HG03045 (cell line): ENCODE results near the gene RSPH3.
"Not testable (repeated sequence)": the region's sequence is repeated elsewhere in the genome, so short reads cannot be mapped to it uniquely, and the experiment has no call there.

Experiments used
- ATAC-seq: cut with Tn5 transposase; IDR thresholded peaks from one replicate; pipeline ENCODE4 v1.9.1; 2021; ENCODE audit warnings: mild to moderate bottlenecking, moderate library complexity; ENCODE audit not compliant: unreplicated experiment

RSPH3 gene

DNA sequence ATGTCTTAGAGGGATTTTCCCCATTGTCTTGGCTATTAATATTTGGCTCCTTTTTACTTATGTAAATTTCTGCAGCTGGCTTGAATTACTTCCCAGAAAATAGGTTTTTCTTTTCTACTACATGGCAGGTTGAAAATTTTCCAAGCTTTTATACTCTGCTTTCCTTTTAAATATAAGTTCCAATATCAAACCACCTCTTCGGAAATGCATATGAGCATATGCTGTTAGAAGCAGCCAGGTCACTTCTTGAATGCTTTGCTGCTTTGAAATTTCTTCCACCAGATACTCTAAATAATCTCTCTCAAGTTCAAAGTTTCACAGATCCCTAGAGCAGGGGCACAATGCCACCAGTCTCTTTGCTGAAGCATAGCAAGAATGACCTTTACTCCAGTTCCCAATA lies 25.2 kb upstream of the RSPH3 start:
- ATAC-seq, result not testable (repeated sequence)

DNA sequence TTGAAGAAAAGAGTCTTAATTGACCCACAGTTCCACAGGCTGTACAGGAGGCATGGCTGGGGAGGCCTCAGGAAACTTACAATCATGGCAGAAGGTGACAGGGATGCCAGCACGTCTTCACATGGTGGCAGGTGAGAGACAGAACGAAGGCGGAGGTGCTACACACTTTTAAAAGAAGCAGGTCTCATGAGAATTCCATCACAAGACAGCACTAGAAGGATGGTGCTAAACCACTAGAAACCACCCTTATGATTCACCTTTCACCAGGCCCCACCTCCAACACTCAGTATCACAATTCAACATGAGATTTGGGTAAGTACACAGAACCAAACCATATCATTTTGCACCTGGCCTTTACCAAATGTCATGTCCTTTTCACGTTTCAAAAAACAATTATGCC lies 23.9 kb upstream of the RSPH3 start:
- no peak for ATAC-seq

DNA sequence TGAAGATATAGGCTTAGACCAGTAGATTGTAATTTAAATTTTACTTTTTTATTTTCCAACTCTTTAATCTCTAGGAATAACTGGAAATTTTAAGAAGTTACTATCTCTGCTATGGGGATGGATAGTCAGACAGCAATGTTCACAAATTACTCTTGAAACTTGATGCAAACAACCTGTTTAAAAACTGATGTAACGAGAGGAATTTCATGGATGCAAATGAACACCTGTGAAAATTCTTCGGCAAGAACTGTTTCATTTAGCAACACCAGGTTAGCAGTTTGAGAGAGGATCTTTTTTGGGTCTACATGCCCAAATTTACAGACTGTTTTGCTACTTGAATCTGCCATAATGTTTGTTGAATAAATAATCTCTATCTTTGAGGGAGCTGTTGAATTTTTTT lies 20.0 kb upstream of the RSPH3 start:
- no peak for ATAC-seq

DNA sequence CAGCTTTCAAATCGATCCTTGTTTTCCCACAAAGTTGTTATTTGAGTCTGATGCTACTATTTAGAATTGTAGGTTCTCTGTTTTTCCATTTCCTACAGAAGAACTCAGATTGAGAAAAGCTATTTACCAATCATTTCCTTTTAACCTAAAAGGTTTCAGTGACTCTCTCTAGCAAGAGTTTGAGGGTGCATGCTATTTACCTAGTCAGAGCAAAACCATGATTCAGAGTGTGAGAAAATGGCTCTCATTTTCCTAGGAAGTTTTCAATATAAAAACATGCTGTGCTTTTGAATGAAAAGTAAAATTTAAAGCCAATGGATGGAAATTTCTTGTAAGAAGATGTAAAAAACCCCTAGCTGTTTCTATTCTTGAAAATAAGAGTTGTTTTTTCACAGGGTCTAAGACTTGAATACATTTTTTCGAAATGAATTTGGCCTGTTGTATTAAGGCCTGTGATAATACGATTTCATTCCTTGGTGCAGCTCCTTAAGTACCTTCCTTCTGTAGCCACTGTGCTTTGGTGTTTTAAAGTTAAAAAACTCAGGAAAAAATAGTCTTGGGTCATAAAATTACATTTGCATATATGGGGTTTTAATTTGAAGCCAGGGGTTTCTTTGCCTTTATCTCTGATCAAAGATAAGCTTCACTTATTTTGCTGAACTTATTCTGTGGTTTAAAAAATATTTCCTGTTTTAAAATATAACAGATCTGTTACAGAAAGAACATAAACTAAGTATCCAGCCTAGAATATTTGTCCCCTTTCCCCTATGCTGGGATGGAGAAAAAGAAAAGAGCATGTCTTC lies 18.0 kb upstream of the RSPH3 start:
- no peak for ATAC-seq

DNA sequence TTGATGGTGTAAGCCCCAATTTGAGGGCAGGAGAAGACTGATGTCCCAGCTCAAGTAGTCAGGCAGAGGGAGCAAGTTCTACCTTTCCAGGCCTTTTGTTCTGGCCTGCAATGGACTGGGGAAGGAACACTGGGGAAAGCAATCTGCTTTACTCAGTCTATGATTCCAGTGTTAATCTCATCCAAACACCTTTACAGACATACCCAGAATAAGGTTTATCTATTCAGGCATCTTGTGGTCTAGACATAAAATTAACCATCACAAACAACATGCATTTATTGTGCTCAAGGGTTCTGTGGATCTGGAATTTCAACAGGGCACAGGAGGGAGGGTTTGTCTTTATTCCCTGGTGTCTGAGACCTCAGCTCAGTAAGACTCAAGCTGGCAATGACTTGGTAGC lies 14.4 kb upstream of the RSPH3 start:
- no peak for ATAC-seq

DNA sequence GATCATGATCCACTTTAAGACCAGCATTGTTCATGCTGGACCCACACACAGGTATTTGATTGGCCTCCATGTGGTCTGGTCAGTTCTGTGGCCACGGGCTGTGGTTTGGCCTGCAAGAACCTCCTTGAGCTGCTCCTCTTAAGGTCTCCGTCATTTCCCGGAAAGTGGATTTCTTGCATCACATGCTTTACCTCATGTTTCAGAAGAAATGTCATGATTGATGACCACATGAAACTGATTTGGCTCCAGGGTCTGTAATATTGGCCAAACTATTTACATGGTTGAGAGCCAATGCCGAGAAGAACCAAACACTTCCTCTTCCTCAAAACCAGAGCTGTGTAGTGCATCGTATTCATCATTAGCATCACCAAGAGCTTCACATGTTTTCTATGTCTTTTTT lies 13.2 kb upstream of the RSPH3 start:
- no peak for ATAC-seq

DNA sequence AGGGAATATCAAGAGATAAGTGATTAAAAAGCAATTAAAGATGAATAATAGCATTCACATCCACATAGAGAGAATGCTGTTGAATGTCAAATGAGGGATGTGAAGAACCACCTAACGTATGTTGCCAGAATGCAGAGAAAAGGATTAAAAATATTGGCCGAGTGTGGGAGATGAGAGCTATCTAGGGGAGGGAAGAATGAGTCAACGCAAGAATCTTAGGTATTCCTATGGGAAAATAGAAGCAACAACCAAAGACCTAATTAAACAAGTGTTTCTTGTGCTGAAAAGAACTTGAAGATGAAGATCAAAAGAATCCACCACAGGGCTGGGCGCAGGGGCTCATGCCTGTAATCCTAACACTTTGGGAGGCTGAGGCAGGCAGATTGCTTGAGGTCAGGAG lies 12.2 kb upstream of the RSPH3 start:
- no peak for ATAC-seq

DNA sequence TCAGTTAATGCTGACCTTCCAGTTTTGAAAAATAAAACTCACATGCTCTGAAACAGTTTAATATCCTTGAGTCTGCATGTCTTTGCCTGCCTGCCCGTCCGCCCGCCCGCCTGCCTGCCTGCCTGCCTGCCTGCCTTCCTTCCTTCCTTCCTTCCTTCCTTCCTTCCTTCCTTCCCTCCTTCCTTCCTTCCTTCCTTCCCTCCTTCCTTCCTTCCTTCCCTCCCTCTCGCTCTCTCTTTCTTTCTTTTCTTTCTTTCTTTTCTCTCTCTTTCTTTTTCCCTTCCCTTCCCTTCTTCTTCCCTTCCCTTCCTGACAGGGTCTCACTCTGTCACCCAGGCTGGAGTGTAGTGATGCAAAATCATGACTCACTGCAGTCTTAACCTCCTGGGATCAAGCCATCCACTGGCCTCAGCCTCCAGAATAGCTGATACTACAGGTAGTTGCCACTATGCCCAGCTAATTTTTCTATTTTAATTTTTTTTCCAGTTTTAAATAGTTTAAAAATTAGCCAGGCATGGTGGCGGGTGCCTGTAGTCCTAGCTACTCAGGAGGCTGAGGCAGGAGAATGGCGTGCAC lies 10.1 kb upstream of the RSPH3 start:
- ATAC-seq, result not testable (repeated sequence)

DNA sequence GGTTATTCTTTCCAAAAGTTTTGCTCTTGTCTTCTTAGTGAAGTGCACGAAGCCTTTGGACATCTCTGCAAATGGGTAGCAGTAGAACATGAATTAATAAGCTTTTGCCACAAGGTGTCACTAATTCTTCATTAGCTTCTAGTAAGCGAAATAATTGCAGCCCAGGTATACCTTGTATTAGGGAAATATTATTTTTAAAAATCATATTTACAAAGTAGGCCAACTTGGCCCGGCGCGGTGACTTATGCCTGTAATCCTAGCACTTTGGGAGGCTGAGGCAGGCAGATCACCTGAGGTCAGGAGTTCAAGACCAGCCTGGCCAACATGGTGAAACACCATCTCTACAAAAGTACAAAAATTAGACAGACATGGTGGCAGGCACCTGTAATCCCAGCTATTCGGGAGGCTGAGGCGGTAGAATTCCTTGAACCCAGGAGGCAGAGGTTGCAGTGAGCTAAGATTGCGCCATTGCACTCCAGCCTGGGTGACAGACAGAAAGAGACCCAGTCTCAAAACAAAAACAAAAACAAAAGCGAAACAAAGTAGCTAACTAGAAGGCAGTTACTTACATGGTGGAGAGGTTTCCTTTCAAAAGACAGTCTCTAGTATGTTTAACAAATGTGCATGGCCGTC lies 8.8 kb upstream of the RSPH3 start:
- ATAC-seq, result peak; percentile 47

DNA sequence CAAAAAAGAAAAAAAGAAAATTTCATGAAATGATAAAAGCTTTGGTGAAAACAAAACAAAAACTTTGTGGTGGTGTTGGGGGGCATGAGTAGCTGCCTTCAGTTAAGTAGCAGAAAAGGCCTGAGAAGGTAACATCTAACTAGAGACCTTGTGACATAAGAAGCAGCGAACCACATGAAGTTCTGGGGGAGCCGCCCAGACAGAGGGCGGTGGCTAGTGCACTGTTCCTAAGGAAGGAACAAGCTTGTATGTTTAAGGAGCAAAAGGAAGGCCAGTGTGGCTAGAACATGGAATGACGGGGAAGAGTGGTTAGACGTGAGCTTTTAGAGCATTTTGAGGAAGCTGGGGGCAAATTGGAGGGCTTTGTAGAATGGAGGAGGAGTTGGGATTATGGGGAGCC lies 7.5 kb upstream of the RSPH3 start:
- ATAC-seq, result no peak

DNA sequence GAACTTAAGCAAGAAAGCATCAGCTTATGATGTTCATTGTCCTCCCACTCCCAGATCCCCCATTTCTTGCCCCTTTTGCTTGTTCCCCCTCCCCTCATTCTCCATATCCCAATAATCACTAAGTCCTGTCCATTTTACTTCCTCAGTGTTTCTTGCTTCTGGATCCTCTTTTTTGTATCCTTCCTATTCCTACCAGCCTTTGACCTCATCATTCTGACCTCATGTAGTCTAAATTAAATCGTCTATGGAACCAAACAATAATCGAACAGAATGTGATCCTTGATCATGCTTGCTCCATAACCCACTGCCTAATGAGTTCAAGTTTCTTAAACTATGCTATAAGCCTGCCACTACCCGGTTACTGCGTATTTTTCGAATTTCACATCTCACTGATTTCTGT lies 5.4 kb upstream of the RSPH3 start:
- no peak for ATAC-seq

DNA sequence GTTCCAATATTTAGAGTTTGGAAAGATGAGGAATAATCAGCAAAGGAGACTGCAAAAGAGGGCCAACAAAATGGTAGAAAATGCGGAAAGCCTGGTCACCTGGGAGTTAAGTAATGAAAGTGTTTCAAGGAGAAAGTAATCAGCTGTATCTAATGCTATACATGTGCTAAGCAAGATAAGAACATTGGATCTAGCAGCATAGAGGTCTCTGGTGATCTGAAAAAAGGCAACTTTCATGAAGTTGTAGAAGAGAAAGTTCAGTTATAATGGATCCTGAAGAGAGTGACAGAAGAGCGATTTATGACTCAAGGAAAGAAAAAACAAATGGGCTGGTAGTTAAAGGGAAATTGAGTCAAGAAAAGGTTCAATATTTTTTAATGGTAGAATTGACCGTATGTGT lies 4.6 kb upstream of the RSPH3 start:
- ATAC-seq, result no peak

DNA sequence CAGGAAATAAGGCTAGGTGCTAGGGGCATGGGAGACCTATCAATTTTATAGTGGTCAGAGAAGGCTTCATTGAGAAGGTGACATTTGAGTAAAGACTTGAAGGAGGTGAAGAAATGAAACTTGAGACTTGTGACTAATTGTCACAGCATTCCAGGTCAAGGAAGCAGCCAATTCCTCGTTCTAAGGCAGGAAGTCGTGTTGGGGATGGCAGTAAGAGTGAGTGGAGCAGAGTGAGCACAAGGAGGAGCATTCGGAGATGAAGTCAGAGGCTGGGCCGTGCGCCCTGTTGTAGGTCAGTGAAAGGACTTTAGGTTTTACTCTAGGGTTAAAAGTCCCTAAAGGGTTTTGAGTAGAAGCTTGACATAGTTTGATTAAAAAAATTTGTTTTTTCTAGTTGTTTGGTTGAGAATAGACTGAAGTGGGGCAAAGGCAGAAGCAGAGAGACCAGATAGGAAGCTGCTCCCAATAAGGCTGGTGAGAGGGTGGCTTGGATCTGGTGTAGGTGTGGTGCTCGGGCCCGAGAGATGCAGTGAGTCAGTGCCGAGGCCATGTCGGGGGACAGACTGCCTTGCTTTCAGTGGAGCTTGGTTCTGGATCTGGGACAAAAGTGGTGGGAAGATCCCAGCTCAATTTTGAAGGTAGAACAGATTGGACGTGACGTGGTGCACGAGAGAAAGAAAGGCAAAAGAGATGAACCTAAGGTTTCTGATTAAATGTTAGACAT lies 2.6 kb upstream of the RSPH3 start:
- no peak for ATAC-seq

DNA sequence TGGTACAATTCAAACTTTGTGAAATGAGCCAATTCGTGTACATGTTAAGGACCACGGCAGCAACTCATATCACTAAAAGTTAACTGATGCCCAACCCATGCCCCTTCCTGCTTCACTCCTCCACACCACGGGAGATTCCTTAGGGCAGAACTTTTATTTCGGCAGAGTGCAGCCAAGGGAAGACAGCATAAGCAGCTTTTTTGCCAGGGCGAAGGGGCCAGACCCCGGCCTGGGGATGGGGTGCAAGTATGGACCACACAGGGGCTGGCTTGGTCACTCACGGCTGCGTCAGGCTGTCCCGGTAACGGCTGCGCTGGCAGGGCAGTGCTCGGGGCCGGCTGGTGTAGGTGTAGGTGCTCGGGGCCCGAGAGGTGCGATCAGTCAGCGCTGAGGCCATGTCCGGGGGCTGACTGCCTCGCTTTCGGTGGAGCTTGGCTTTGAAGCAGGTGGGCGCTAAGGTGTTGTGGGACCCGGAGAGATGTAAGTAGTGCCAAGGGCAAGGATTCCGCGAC lies 792 bp downstream of the RSPH3 start:
- ATAC-seq, result peak; percentile 32

DNA sequence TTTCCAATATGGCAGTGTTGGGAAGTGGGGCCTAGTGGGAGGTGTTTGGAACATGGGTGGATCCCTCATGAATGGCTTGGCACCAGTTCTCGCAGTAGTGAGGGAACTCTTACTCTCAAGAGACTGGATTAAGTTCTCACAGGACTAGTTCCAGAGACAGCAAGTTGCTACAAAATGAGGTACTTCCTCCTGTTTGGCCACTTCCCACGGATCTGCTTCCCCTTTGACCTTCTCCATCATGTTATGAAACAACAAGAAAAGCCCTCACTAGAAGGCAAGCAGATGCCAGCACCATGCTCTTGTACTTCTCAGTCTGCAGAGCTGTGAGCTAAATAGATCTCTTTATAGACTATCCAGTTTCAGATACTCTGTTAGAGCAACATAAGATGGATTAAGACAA lies 3.1 kb downstream of the RSPH3 start:
- no peak for ATAC-seq

DNA sequence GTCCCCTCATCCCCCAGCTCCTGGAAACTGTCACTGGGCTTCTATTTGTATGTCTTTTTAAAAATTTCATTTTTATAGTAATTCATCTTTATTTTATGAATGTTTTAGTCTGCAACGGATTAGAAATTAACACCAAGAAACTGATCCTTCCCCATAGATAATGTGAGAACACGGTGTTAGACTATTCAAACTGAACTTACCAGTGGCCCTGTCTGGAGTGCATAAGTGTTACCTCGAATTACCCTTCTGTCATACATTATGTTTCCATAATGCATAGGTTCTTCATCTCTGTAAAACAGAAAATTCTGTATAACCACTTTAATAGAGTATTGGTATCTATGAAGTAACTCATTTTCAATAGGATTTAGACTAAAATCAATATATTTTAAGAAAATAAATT lies 6.4 kb downstream of the RSPH3 start:
- no peak for ATAC-seq

DNA sequence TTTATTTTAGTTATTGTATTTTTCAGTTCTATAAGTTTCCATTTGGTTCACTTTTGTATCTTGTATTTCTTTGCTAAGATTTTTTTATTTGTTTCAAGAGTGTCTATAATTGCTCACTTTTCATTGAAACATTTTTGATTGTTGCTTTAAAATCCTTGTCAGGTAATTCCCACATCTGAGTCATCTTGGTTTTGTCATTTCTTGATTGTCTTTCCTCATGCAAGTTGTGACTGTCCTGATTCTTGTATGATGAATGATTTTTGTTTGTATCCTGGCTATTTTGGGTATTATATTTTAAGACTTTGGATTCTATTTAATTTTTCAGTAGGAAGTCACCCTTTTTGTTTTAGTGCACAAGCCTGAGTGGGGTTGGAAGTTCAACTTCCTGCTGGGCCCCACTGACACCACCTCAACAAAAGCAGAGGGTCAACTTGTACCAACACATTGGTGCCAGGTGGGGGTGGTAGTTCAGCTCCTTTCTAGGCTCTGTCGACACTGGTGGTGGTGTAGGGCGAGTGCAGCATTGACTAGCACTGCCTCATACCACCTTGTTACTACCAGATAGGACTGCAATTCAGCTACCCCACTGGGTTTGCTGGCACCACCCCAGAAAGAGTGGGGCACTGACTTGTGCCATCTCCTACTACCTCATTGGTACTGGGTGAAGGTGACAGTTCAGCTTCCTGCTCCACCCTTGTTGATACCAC lies 8.8 kb downstream of the RSPH3 start:
- no peak for ATAC-seq

DNA sequence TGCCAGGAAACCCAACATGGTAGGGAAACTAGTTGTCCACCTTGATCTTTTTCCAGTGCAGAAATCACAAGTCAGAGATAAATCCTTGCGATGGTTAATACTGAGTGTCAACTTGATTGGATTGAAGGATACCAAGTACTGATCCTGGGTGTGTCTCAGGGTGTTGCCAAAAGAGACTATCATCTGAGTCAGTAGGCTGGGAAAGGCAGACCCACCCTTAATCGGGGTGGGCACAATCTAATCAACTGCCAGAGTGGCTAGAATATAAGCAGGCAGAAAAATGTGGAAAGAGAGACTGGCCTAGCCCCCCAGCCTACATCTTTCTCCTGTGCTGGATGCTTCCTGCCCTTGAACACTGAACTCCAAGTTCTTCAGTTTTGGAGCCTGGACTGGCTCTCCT lies 10.3 kb downstream of the RSPH3 start:
- ATAC-seq, result not testable (repeated sequence)

DNA sequence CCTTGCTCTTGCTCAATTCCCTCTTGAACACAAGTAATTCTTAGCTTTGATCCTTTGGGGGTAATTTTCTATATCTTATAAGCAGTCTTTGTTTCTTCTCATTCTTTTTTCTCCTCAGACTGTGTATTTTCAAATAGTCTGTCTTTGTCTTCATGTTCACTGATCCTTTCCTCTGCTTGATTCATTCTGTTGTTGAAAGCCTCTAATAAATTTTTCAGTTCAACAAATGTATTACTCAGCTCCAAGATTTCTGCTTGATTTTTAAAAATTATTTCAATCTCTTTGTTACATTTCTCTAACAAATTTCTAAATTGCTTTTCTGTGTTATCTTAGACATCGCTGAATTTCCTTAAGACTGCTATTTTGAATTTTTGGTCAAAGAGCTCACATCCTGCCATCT lies 11.5 kb downstream of the RSPH3 start:
- no peak for ATAC-seq

DNA sequence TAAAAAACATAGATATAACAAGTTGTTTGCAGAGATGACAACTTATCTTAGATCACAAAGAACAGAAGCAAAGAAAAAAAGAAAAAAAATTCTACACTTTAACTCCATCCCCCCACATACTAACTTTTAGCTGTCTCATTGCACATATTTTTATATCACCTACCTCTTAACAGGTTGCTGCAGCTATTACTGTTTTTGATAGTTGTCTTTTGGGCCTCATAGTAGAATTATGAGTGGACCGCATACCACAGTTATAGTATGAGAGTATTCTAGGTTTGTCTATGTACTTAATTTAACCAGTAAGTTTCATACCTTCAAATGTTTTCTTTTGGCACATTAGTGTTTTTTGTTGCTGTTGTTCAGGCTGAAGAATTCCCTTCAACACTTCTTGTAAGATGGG lies 12.3 kb downstream of the RSPH3 start:
- no peak for ATAC-seq

DNA sequence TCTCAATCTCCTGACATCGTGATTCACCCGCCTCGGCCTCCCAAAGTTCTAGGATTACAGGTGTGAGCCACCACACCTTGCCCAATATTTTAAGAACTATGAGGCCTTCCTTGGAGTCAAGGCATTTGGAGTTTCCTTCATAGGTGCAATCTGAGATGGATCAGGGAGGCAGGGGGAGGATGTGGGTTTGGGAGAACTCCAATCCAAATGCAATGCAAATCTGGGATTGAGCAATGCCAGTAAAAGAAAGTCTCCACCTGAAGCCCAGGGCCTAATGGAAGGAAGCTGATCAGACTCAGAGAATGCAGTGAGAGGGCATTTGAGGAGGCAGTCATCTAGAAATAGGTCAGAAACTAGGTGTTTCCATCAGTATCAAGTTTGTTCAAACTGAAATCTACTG lies 21.2 kb downstream of the RSPH3 start:
- ATAC-seq, result no peak
